IMR-90 (cell line): ENCODE data around the gene ADCY1. TPM values are rescaled to one million over a fixed set of nuclear protein-coding genes. Genes with fewer than 3 reads are reported as not detected.

Experiments
- ATAC-seq: fragments of 200-7000 bp; cut with Tn5 transposase; 2 replicates; pipeline ENCODE4 v1.9.1; 2020; ENCODE audit warnings: low read depth, mild to moderate bottlenecking, moderate library complexity
- BruUV-seq: library from RNA; stranded (reverse); fragments of 400-500 nt; replicated peaks from 2 replicates; lab custom pipeline; 2021; lab: Mats Ljungman, UMichigan
- CTCF ChIA-PET: fragments of 300-600 bp; formaldehyde crosslinking; extraction: SDS; loops from one replicate; lab custom pipeline; 2021; ENCODE audit warnings: antibody characterized with exemption; lab: Yijun Ruan, JAX
- POLR2A ChIA-PET: fragments of 300-600 bp; sonication (Branson Sonifier 250); formaldehyde crosslinking; loops from one replicate; lab custom pipeline; 2022; ENCODE audit warnings: antibody characterized with exemption; ENCODE audit not compliant: unreplicated experiment; lab: Charles Lee
- DNase-seq: peaks from one replicate; pipeline ENCODE4 v3.0.0; 2013
- H2AFZ ChIP-seq: replicated peaks from 2 replicates; pipeline ENCODE3; 2013; ENCODE audit warnings: low read length, mild to moderate bottlenecking; ENCODE audit not compliant: poor library complexity
- H2AK5ac ChIP-seq: 2 replicates; pipeline ENCODE4 v1.6.1; 2013; ENCODE audit warnings: low read depth, low read length, inconsistent platforms
- H2AK9ac ChIP-seq: replicated peaks from 2 replicates; pipeline ENCODE3; 2013; ENCODE audit warnings: mild to moderate bottlenecking, low read depth, low read length, moderate library complexity; ENCODE audit not compliant: poor library complexity
- H2BK120ac ChIP-seq: 2 replicates; pipeline ENCODE4 v1.6.1; 2013; ENCODE audit warnings: low read depth, low read length, inconsistent platforms
- H2BK15ac ChIP-seq: 3 replicates; pipeline ENCODE4 v1.6.1; 2013; ENCODE audit warnings: low read depth, low read length, inconsistent platforms
- H2BK20ac ChIP-seq: 2 replicates; pipeline ENCODE4 v1.6.1; 2013; ENCODE audit warnings: low read depth, mild to moderate bottlenecking, inconsistent platforms, low read length, moderate library complexity
- H2BK5ac ChIP-seq: 2 replicates; pipeline ENCODE4 v1.6.1; 2013; ENCODE audit warnings: mild to moderate bottlenecking, low read depth, low read length, inconsistent platforms; ENCODE audit not compliant: poor library complexity, severe bottlenecking
- H3K14ac ChIP-seq: replicated peaks from 2 replicates; pipeline ENCODE4 v1.6.1; 2013; ENCODE audit warnings: low read depth, low read length, inconsistent platforms
- H3K18ac ChIP-seq: 2 replicates; pipeline ENCODE4 v1.6.1; 2013; ENCODE audit warnings: low read depth, low read length, control low read depth
- H3K23ac ChIP-seq: 2 replicates; pipeline ENCODE4 v1.6.1; 2013; ENCODE audit warnings: low read depth, low read length, inconsistent platforms
- H3K27ac ChIP-seq: 2 replicates; pipeline ENCODE4 v1.5.1; 2013; ENCODE audit warnings: mild to moderate bottlenecking, control low read depth, low read length; ENCODE audit not compliant: insufficient read depth
- H3K27me3 ChIP-seq: 2 replicates; pipeline ENCODE4 v1.6.1; 2013; ENCODE audit warnings: low read length; ENCODE audit not compliant: control insufficient read depth, insufficient read depth
- H3K36me3 ChIP-seq: 2 replicates; pipeline ENCODE4 v1.6.1; 2013; ENCODE audit warnings: low read length, mixed read lengths; ENCODE audit not compliant: control insufficient read depth, insufficient read depth
- H3K4ac ChIP-seq: 2 replicates; pipeline ENCODE4 v1.6.1; 2013; ENCODE audit warnings: low read depth, low read length, inconsistent platforms
- H3K4me1 ChIP-seq: 2 replicates; pipeline ENCODE4 v1.6.1; 2013; ENCODE audit warnings: low read length, mixed read lengths; ENCODE audit not compliant: control insufficient read depth, insufficient read depth
- H3K4me2 ChIP-seq: 2 replicates; pipeline ENCODE4 v1.6.1; 2013; ENCODE audit warnings: low read depth, mild to moderate bottlenecking, control low read depth, low read length, moderate library complexity
- H3K4me3 ChIP-seq: 2 replicates; pipeline ENCODE4 v1.5.1; 2013; ENCODE audit warnings: low read depth, mild to moderate bottlenecking, control low read depth, low read length, moderate library complexity; ENCODE audit not compliant: insufficient read depth
- H3K56ac ChIP-seq: 2 replicates; pipeline ENCODE4 v1.6.1; 2013; ENCODE audit warnings: low read length, inconsistent platforms; ENCODE audit not compliant: insufficient read depth; ENCODE audit errors: extremely low read depth
- H3K79me1 ChIP-seq, 2 experiments: 2 replicates each; pipeline ENCODE4 v1.6.1; 2013; ENCODE audit warnings: low read length in 2 of 2, inconsistent platforms in 1 of 2, low read depth in 1 of 2
- H3K9ac ChIP-seq: 2 replicates; pipeline ENCODE4 v1.6.1; 2013; ENCODE audit warnings: low read depth, low read length, control low read depth
- H3K9me1 ChIP-seq: 2 replicates; pipeline ENCODE4 v1.6.1; 2013; ENCODE audit warnings: low read length, inconsistent platforms; ENCODE audit not compliant: insufficient read depth
- H3K9me3 ChIP-seq: 2 replicates; pipeline ENCODE4 v1.6.1; 2013; ENCODE audit warnings: low read length; ENCODE audit not compliant: control insufficient read depth, insufficient read depth
- H4K20me1 ChIP-seq: 2 replicates; pipeline ENCODE4 v1.6.1; 2013; ENCODE audit warnings: low read length, inconsistent platforms; ENCODE audit not compliant: insufficient read depth
- H4K5ac ChIP-seq: 2 replicates; pipeline ENCODE4 v1.6.1; 2013; ENCODE audit warnings: mild to moderate bottlenecking, low read depth, low read length, control low read depth
- H4K8ac ChIP-seq, 2 experiments: 2 replicates each; pipeline ENCODE4 v1.6.1; 2013; ENCODE audit warnings: low read depth in 2 of 2, low read length in 2 of 2, control low read depth in 1 of 2, inconsistent platforms in 1 of 2
- H4K91ac ChIP-seq: 2 replicates; pipeline ENCODE4 v1.6.1; 2013; ENCODE audit warnings: low read depth, low read length, inconsistent platforms; ENCODE audit not compliant: insufficient read depth
- BHLHE40 ChIP-seq: fragments of 150-350 bp; IDR thresholded peaks from 2 replicates; pipeline ENCODE4 v1.6.1; 2016; ENCODE audit warnings: mild to moderate bottlenecking, low read depth, low read length
- CEBPB ChIP-seq: IDR thresholded peaks from 2 replicates; pipeline ENCODE4 v1.6.1; 2012; ENCODE audit warnings: low read depth, low read length, improper control_type of control experiment
- CHD1 ChIP-seq: IDR thresholded peaks from 2 replicates; pipeline ENCODE4 v1.6.1; 2012; ENCODE audit warnings: low read depth, low read length, improper control_type of control experiment
- CTCF ChIP-seq: conservative IDR thresholded peaks from 2 replicates; pipeline ENCODE4 v1.5.1; 2012; ENCODE audit warnings: mild to moderate bottlenecking, low read depth, low read length, improper control_type of control experiment
- ELK1 ChIP-seq: fragments of 150-350 bp; IDR thresholded peaks from 2 replicates; pipeline ENCODE4 v1.6.1; 2016; ENCODE audit warnings: low read depth, mild to moderate bottlenecking, low read length, moderate library complexity, borderline replicate concordance
- FOS ChIP-seq: fragments of 150-350 bp; IDR thresholded peaks from 2 replicates; pipeline ENCODE4 v1.6.1; 2016; ENCODE audit warnings: low read depth, low read length
- MAFK ChIP-seq: IDR thresholded peaks from 2 replicates; pipeline ENCODE4 v1.6.1; 2012; ENCODE audit warnings: low read depth, low read length, improper control_type of control experiment
- MAZ ChIP-seq: IDR thresholded peaks from 2 replicates; pipeline ENCODE4 v1.6.1; 2012; ENCODE audit warnings: low read depth, mild to moderate bottlenecking, low read length, improper control_type of control experiment, moderate library complexity, borderline replicate concordance
- MXI1 ChIP-seq: IDR thresholded peaks from 2 replicates; pipeline ENCODE4 v1.6.1; 2012; ENCODE audit warnings: low read depth, mild to moderate bottlenecking, low read length, moderate library complexity, borderline replicate concordance
- NFE2L2 ChIP-seq: fragments of 150-350 bp; IDR thresholded peaks from 2 replicates; pipeline ENCODE4 v1.6.1; 2016; ENCODE audit warnings: low read depth, mild to moderate bottlenecking, low read length
- POLR2A ChIP-seq: IDR thresholded peaks from 2 replicates; pipeline ENCODE4 v1.6.1; 2012; ENCODE audit warnings: mild to moderate bottlenecking, low read depth, low read length
- RAD21 ChIP-seq: IDR thresholded peaks from 2 replicates; pipeline ENCODE4 v1.6.1; 2012; ENCODE audit warnings: low read length, improper control_type of control experiment
- RCOR1 ChIP-seq: IDR thresholded peaks from 2 replicates; pipeline ENCODE4 v1.6.1; 2012; ENCODE audit warnings: mild to moderate bottlenecking, low read length, improper control_type of control experiment; ENCODE audit not compliant: insufficient replicate concordance
- RFX5 ChIP-seq: IDR thresholded peaks from 2 replicates; pipeline ENCODE4 v1.8.0; 2012; ENCODE audit warnings: low read depth, mild to moderate bottlenecking, low read length, moderate library complexity
- SMC3 ChIP-seq: fragments of 150-350 bp; IDR thresholded peaks from 2 replicates; pipeline ENCODE4 v1.6.1; 2016; ENCODE audit warnings: low read depth, mild to moderate bottlenecking, antibody characterized with exemption, low read length, moderate library complexity
- USF2 ChIP-seq: fragments of 150-350 bp; IDR thresholded peaks from 2 replicates; pipeline ENCODE4 v1.6.1; 2017; ENCODE audit warnings: mild to moderate bottlenecking, antibody characterized with exemption, low read length, low read depth
- WGBS, 2 experiments: methylation state at CpG; one replicate each; pipeline versions ENCODE4 v1.1.5 to v1.1.7; 2013; ENCODE audit warnings: missing lambda C conversion rate in 2 of 2; ENCODE audit not compliant: insufficient read length in 1 of 2; ENCODE audit errors: extremely low coverage in 2 of 2; 5-methylcytosine and 5-hydroxymethylcytosine counted together
- dilution Hi-C: fragments of 300-500 bp; cut with HindIII; formaldehyde crosslinking; loops from one replicate; pipeline ENCODE4 v1.14.3; 2018; ENCODE audit warnings: low sequenced_read_pairs; ENCODE audit not compliant: unreplicated experiment
- in situ Hi-C: fragments of 300-500 bp; cut with MboI; formaldehyde crosslinking; loops from 3 replicates; pipeline ENCODE4 v1.14.3; 2019; ENCODE audit warnings: low sequenced_read_pairs, inconsistent platforms, mixed read lengths
- intact Hi-C: fragments of 100-400 bp; cut with micrococcal nuclease; formaldehyde crosslinking; loops from 2 replicates; pipeline ENCODE4 v1.10.0; 2022
- polyA plus RNA-seq, 3 experiments: library from polyadenylated mRNA; depleted of rRNA; stranded (reverse); fragments of >200 nt; gene quantifications; 2 replicates each; pipeline ENCODE4 v1.2.3, GENCODE V29; 2012; ENCODE audit warnings: low replicate concordance in 1 of 3
- total RNA-seq: library from RNA; depleted of rRNA; stranded (reverse); fragments of >200 nt; gene quantifications from 2 replicates; pipeline ENCODE4 v1.2.3, GENCODE V29; 2012

Gene ADCY1
- total and polyA plus RNA-seq, 2 of the 4 experiments (the other 2 are of a cell fraction), result 0.18 to 0.24 TPM

- Histone ChIP-seq H4K91ac (no peak overlapping the region), H2AK9ac (no peak overlapping the region), H3K4me3 (no peak overlapping the region), H2BK5ac (no peak overlapping the region), H3K23ac (no peak overlapping the region), H2BK120ac (no peak overlapping the region), H2AFZ (no peak overlapping the region), H3K79me1 (no peaks in the 10 kb centered on the region), H3K9me3 (no peaks in the 10 kb centered on the region), H3K27me3 (peaks cover 16% of the 10 kb centered on the region), H4K5ac (no peak overlapping the region), H3K4ac (no peak overlapping the region), H3K56ac (no peak overlapping the region), H3K36me3 (no peaks in the 10 kb centered on the region), H4K8ac (no peak overlapping the region), H3K9me1 (no peaks in the 10 kb centered on the region), H3K14ac (no peak overlapping the region), H3K27ac (no peak overlapping the region), H2BK20ac (no peak overlapping the region), H3K18ac (no peak overlapping the region), H2AK5ac (no peak overlapping the region), H3K4me2 (no peak overlapping the region), H4K20me1 (no peaks in the 10 kb centered on the region), H2BK15ac (no peak overlapping the region), H3K4me1 (no peaks in the 10 kb centered on the region), H3K9ac (no peak overlapping the region)
- no peak for DNase-seq
- TF ChIP-seq SMC3 (no peak), CEBPB (no peak), POLR2A (no peak), CHD1 (no peak), RAD21 (no peak), BHLHE40 (no peak), RFX5 (no peak), MAFK (no peak), NFE2L2 (no peak), CTCF (no peak), FOS (no peak), MXI1 (no peak), USF2 (no peak), RCOR1 (no peak), ELK1 (no peak), MAZ (no peak)
- intact Hi-C loops, result no loop called here
- ATAC-seq, result no peak
- BruUV-seq, result no TSS peak
- WGBS, 2 experiments, result no CpG with 5 or more reads among the region's 1 CpG
- in situ Hi-C loops, result no loop called here
- ChIA-PET POLR2A (no interaction called here), CTCF (interaction anchor here (1.0 kb wide), 1 partner anchor 13 kb away, joined by 4 read pairs; no protein-coding TSS in a partner anchor)
- dilution Hi-C loops, result no loop called here
Measured at GRCh38 chr7:45642044-45642443, 67.9 kb downstream of the ADCY1 start.
